ENCODE measurements around the gene RASSF5. TPM values are rescaled to one million over a fixed set of nuclear protein-coding genes. Genes with fewer than 3 reads are reported as not detected.
A peak's percentile ranks its signal among the peaks of the same experiment; 100 is the strongest.

Gene RASSF5
- total and polyA plus RNA-seq, 10 of the 15 experiments (the other 5 are each of a cell fraction or from before 2014, with no cell fraction given), result 14.0 to 89.6 (median 68.9) TPM

DNA sequence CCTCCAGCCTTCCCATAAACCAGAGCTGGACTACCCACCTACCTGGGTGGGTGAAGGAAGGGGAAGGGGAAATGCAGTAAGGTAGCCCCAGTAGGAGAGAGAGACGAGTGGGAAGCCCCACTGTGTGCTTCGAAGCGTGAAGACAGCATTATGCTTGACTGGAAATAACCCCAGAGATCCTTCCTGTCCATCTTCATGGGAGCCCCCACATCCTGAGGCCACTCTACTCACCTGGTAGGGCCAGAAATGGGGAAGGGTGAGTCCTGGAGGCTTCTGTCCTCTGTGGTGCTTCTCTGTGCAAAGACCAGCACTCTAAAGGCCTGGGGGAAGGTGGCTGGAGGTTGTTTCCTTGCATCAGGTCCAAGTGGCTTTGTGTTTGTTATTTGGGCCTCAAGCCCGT, 10.0 kb upstream of the RASSF5 start (continued):
- no peak for TF ChIP-seq ASH2L (IDR thresholded peaks at IDR 0.05; ENCODE audit: borderline replicate concordance, low read depth)
- peak; percentile 51; the same call in 1 of the 2 replicates for TF ChIP-seq SPI1 (IDR thresholded peaks at IDR 0.05; ENCODE audit: borderline replicate concordance, insufficient read depth, low read depth, low read length)
- no peak for TF ChIP-seq E2F4 (IDR thresholded peaks at IDR 0.05; ENCODE audit: low read depth, low read length)
- TF ChIP-seq GABPA (IDR thresholded peaks at IDR 0.05; ENCODE audit: low read depth), result no peak
- 0 out of 2 replicates have a peak, but pooled peaks have one; percentile 12 for TF ChIP-seq RUNX3 (IDR thresholded peaks at IDR 0.05; ENCODE audit: low read length)
- TF ChIP-seq, protein P1, sequence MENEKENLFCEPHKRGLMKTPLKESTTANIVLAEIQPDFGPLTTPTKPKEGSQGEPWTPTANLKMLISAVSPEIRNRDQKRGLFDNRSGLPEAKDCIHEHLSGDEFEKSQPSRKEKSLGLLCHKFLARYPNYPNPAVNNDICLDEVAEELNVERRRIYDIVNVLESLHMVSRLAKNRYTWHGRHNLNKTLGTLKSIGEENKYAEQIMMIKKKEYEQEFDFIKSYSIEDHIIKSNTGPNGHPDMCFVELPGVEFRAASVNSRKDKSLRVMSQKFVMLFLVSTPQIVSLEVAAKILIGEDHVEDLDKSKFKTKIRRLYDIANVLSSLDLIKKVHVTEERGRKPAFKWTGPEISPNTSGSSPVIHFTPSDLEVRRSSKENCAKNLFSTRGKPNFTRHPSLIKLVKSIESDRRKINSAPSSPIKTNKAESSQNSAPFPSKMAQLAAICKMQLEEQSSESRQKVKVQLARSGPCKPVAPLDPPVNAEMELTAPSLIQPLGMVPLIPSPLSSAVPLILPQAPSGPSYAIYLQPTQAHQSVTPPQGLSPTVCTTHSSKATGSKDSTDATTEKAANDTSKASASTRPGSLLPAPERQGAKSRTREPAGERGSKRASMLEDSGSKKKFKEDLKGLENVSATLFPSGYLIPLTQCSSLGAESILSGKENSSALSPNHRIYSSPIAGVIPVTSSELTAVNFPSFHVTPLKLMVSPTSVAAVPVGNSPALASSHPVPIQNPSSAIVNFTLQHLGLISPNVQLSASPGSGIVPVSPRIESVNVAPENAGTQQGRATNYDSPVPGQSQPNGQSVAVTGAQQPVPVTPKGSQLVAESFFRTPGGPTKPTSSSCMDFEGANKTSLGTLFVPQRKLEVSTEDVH (IDR thresholded peaks at IDR 0.05; ENCODE audit: low read depth, partially characterized antibody), result no peak
- TF ChIP-seq, protein P2, sequence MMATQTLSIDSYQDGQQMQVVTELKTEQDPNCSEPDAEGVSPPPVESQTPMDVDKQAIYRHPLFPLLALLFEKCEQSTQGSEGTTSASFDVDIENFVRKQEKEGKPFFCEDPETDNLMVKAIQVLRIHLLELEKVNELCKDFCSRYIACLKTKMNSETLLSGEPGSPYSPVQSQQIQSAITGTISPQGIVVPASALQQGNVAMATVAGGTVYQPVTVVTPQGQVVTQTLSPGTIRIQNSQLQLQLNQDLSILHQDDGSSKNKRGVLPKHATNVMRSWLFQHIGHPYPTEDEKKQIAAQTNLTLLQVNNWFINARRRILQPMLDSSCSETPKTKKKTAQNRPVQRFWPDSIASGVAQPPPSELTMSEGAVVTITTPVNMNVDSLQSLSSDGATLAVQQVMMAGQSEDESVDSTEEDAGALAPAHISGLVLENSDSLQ (IDR thresholded peaks at IDR 0.05), result peak; percentile 28; the same call in 1 of the 2 replicates
- TF ChIP-seq PAX5 (IDR thresholded peaks at IDR 0.05; ENCODE audit: borderline replicate concordance, low read depth, low read length), result peak; percentile 73; the same call in 1 of the 2 replicates
